Renal pelvis (tissue), 4 donors: ENCODE results near the gene AOPEP. TPM values are rescaled to one million over a fixed set of nuclear protein-coding genes. Genes with fewer than 3 reads are reported as not detected.

Experiments
- DNase-seq: peaks from one replicate; pipeline ENCODE4 v3.0.0-alpha.2; 2013
- polyA plus RNA-seq, 3 donors: library from polyadenylated mRNA; unstranded; fragments of 120-200 nt; gene quantifications; one replicate each; pipeline ENCODE4 v1.2.1, GENCODE V29; 2013; ENCODE audit not compliant: insufficient read length in 3 of 3

The AOPEP gene
- polyA plus RNA-seq, 3 donors = 57.9 to 61.7 (median 59.4) TPM

- no peak for DNase-seq
These were observed 264.5 kb downstream of the AOPEP start for GRCh38 chr9:94990897-94991561.

- no peak for DNase-seq
These were observed 265.7 kb downstream of the AOPEP start for GRCh38 chr9:94991961-94992907.

- no peak for DNase-seq
These were observed 266.8 kb downstream of the AOPEP start for GRCh38 chr9:94993160-94993820.

GRCh38 chr9:94993821-94994165, 267.3 kb downstream of the AOPEP start:
- DNase-seq = no peak

DNA sequence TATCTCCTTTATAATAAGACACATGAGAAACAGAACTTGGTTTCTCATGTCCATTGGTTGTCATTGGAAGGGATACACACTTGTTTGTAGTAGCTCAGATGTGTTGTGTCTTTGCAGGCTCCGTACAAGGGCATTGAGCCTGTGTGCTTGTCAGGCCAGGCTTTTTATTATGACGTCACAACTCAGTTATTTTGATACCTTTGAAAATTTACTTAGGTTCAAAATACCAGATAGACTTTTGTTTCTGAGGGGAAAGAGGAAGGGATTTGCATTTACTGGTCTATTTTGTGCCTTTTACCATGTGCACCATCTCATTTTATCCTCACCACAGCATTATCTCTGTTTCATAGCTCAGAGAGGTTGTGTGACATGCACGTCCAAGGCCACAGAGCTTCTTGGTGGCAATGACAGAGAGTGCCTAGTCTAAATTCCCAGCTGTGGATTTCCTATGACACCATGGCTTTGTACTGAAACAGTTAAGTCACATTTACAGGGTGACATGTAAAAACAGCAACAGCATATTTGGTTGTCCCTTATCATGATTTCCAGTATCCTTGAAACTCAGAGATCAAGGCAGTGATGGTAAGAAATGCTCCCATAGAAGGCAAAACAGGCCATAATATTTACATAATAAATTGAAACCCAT, 268.7 kb downstream of the AOPEP start:
- no peak for DNase-seq

DNA sequence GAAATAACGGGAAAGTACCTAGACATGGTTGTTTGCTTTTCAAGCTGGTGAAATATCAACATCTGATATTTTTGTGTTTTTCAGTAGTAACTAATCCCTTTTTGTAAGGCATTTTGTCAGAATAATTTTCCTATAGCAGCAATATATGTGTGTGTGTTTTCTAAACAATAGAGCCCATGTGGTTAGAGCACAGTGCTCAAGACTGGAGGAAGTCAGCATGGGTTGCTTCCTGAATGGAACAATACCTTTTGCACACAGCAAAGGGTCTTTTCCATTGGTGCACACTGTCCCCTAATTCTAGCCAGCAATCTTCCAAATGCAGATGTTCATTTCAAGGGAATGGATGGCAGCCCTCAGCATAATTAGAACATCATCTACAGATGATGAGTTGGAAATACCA, 270.1 kb downstream of the AOPEP start:
- no peak for DNase-seq

GRCh38 chr9:94997727-94998126, 271.2 kb downstream of the AOPEP start:
- no peak for DNase-seq

GRCh38 chr9:94999832-95000231, 273.3 kb downstream of the AOPEP start:
- no peak for DNase-seq

DNA sequence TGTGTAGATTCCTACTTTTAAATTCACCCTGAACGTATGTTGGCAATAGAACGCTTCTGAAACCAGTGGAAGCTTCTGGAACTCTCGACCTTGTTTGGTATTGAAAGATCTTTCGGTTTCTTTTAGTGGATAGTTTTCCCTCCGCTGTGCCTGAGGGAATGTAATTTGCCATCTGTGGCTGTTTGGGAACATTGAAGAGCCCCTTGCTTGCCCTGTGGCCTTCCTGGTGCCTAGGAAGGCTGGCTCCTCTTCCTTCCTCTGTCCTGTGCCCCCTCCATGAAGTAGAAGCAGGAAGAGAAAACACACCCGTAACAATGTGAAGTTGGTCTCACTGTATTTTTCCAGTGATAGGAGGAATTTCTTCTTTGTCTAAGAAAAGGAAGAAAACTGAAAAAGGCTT, 274.3 kb downstream of the AOPEP start:
- no peak for DNase-seq

GRCh38 chr9:95001720-95002119, 275.2 kb downstream of the AOPEP start:
- DNase-seq = no peak

DNA sequence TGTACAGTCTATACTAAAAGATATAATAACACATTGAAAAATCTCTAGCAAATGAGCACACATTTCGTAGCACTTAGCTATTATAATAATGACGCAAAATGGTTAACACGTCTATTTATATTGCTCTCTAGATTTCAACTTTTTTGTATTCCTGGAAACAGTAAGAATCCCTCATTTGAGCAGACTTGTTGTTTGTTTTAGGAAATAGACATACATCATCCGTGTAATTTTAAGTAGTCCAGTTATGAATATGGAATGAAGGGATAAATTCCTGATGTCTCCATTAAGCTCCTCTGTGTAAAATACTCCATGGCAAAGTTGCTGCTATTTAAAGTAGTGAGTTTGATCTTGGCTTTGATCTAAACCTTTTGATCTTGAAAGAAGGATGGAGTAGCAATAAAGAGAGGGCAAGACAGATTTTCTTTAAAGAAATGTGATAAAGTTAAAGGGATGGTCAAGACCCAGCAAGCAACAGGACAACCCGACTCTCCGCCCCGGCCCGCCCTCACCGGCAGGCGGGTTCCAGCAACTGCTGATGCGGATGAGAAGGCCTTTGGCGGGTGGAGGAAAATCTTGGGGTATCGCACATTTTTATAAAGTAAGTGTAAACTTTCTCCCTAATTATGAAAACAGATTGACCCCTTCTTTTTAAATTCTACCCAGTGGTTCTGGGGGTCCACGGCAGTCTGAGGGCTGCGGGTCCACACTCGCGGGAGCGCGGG, 277.4 kb downstream of the AOPEP start:
- DNase-seq = no peak

DNA sequence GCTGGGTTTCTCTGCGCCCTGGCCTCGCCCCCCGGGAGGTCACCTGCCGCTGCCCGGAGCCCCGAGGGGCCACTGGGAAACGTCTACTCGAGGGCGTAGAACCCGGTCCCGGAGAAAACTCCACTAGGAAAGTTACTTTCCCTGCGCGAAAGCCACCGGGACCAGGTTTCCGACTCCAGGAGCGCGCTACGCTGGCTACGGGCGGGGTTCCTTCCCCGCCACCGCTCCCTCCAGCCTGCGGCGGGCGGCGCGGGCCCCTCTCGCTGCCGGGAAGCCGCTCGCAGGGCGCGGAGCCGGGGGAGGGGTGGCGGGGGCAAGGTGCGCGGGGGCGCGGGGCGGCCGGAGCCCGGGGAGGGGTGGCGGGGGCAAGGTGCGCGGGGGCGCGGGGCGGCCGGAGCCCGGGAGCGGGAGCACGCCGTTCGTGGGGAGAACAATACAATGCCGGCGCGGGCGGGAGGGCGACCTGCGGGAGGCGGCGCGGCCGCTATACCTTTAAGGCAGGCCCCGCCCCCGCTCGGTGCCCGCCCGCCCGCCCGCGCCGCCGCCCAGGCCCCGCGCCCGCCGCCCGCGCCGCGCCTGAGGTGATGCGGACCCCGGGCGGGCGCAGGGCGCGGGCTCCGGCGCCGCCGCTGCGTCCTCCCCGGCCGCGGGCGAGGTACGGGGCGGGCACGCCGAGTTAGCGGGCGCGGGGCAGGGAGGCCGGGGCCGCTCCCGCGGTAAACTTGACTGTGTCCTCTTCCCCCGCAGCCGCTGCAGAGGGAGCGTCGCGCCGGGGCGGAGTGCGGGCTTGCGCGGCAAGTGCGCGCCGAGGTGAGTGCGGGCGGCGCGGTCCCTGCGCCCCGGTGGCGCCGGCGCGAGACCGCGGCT, 278.1 kb downstream of the AOPEP start:
- DNase-seq = no peak

DNA sequence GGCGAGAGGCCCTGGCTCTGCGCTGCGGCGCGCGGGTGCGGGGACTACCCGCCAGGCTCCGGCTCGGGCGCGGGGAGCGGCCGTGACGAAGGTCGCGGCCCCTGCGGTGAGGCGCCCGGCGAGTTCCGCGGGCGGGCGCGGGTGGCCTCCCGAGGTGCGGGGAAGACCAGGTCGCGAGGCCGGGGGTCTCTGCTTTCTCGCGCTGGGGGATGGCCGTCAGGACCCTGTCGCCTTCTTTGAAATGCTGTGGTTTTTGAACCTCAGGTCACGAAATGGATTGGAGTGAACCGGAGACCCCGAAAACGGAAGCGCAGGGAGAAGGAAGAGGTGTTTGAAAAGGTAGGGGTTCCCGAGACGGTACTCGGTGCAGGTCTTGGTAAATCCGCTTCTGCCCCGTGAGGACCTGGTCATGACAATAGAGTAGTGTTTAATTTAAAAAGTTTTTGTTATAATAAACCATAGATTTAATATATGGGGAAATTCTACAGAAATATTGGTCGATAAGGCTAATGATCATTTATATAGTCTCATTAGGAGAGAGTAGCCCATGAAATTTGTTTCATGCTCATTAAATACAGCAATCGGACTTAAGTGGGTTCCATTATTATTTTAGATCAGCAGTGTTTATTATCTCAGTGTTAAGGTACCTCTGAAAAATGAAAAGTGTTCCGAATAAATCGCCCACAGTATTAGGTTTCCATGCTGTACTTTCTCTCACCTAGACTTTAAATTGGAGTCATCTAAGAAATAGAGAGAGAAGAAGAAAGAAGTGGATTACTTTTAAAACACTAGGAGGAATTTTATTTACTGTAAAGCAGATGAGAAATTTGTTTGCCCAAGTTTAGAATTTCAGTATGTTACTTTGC, 279.0 kb downstream of the AOPEP start:
- DNase-seq = no peak

DNA sequence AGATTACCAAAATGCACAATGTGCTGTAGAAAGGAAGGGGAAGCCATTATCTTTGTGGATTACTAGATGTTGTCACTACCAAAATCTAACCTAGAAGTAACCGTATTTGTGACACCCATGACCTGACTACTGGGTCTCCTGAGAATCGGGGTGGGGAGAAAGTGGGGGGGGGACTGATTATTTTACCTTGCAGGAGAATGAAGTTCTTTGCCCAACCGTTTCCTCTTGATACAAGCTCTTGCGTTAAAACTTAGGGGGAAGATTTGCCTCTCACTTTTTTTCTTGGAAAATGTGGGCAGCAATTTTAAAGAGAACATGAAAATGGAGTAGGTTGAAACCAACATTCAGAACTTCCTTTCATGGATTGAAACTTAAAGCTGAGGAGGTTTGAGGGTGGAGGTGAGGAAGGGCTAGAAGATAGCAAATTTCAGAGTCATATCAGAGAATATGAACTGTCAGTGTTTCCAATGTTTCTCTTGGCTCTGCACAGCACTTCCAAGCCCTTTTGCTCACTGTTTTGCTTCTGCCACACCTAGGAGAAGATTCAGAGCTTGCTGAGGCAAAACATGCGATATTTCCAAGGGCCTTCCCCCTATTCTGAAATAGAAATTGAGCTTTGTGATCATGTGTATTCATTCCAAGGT, 280.8 kb downstream of the AOPEP start:
- DNase-seq = no peak

GRCh38 chr9:95008151-95008771, 281.8 kb downstream of the AOPEP start:
- no peak for DNase-seq

DNA sequence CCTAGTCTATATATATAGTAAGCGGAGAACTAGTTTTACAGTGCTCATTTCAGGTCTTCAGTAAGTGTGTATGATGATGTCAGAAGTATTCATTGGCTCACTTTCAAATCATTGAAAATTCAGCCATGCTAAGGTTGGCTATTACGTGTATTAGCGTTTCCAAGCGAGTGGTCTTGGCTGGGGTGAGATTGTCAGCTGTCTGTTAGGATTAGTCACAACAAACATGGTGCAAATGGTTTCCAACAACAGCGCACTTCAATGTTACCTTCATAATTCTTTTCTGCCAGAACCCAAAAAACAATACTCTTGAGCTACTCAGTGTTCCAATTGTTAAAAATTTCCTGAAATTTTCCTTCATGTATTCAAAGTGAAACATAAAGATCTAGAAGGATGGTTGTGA, 283.0 kb downstream of the AOPEP start:
- DNase-seq = no peak

GRCh38 chr9:95010431-95010838, 283.9 kb downstream of the AOPEP start:
- no peak for DNase-seq

DNA sequence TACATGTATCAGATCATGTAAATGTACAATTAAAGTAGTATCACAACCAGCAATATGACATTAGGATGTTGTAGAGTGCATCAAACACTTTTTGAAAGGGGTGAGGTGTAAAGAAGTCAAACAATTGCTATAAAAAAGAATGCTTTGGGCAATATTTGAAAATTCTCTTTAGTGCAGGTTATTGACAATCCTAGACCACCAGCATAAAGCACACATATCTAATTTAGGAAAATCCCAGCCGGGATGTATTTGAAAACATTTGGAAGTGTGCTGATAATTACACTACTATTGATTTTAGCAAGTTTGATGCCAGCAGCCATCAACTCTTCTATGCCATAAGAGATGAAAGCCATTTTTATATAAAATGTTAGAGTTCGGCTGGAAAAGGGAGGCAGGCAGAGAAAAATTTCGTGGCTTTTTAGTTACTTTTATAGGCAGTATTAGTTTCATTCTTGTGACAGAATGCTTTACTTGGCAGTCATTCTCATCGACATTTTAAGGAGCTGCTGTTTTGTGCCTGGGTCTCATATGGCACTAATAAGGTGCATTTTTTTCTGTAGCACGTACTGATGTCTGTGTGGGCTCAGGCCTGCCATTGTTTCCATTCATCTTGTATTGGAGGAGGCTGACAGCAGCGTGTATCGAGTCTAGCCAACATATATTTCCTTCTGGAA, 285.7 kb downstream of the AOPEP start:
- DNase-seq = no peak
